AG10803 (cell line): ENCODE data around the gene GNE.
"Not testable (repeated sequence)": the region's sequence is repeated elsewhere in the genome, so short reads cannot be mapped to it uniquely, and the experiment has no call there.

Experiments
- DNase-seq: peaks from one replicate; pipeline ENCODE4 v3.0.0; 2010; ENCODE audit warnings: low read depth
- H3K4me3 ChIP-seq: 2 replicates; pipeline ENCODE4 v1.5.1; 2011; ENCODE audit warnings: mild to moderate bottlenecking, low read length, control low read depth
- TF ChIP-seq, protein P1 (sequence below): conservative IDR thresholded peaks from 2 replicates; pipeline ENCODE4 v1.5.1; 2011; ENCODE audit warnings: mild to moderate bottlenecking, low read length, control low read depth, inconsistent platforms

GNE gene, protein sequence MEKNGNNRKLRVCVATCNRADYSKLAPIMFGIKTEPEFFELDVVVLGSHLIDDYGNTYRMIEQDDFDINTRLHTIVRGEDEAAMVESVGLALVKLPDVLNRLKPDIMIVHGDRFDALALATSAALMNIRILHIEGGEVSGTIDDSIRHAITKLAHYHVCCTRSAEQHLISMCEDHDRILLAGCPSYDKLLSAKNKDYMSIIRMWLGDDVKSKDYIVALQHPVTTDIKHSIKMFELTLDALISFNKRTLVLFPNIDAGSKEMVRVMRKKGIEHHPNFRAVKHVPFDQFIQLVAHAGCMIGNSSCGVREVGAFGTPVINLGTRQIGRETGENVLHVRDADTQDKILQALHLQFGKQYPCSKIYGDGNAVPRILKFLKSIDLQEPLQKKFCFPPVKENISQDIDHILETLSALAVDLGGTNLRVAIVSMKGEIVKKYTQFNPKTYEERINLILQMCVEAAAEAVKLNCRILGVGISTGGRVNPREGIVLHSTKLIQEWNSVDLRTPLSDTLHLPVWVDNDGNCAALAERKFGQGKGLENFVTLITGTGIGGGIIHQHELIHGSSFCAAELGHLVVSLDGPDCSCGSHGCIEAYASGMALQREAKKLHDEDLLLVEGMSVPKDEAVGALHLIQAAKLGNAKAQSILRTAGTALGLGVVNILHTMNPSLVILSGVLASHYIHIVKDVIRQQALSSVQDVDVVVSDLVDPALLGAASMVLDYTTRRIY

GRCh38 chr9:36258208-36258995 is at the start of gene GNE:
Gene GNE (minus strand): TSS chr9:36258448. CDS start chr9:36249355, 9,093 bp downstream.
- DNase-seq = peak; percentile 96
- peak within 1 kb of the TSS; percentile 91 for H3K4me3 ChIP-seq
- TF ChIP-seq, protein P1, sequence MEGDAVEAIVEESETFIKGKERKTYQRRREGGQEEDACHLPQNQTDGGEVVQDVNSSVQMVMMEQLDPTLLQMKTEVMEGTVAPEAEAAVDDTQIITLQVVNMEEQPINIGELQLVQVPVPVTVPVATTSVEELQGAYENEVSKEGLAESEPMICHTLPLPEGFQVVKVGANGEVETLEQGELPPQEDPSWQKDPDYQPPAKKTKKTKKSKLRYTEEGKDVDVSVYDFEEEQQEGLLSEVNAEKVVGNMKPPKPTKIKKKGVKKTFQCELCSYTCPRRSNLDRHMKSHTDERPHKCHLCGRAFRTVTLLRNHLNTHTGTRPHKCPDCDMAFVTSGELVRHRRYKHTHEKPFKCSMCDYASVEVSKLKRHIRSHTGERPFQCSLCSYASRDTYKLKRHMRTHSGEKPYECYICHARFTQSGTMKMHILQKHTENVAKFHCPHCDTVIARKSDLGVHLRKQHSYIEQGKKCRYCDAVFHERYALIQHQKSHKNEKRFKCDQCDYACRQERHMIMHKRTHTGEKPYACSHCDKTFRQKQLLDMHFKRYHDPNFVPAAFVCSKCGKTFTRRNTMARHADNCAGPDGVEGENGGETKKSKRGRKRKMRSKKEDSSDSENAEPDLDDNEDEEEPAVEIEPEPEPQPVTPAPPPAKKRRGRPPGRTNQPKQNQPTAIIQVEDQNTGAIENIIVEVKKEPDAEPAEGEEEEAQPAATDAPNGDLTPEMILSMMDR = no peak

GRCh38 chr9:36306471-36307306 is 48.4 kb upstream of the GNE start:
- no peak for DNase-seq
- no peak overlapping the region for H3K4me3 ChIP-seq
- TF ChIP-seq, protein P1 = no peak

GRCh38 chr9:36304366-36304765 is 46.1 kb upstream of the GNE start:
- not testable (repeated sequence) for DNase-seq, H3K4me3 ChIP-seq

- no peak overlapping the region for H3K4me3 ChIP-seq
- TF ChIP-seq, protein P1 = no peak
- no peak for DNase-seq
Measured at GRCh38 chr9:36301227-36301626, 43.0 kb upstream of the GNE start.

- TF ChIP-seq, protein P1 = no peak
Measured at GRCh38 chr9:36298566-36298965, 40.3 kb upstream of the GNE start.

GRCh38 chr9:36297798-36298197 is 39.5 kb upstream of the GNE start:
- no peak for DNase-seq
- H3K4me3 ChIP-seq = no peak overlapping the region
- TF ChIP-seq, protein P1 = no peak

More at GRCh38 chr9:36298566-36298965, 40.3 kb upstream of the GNE start:
- no peak overlapping the region for H3K4me3 ChIP-seq
- peak; percentile 87 for DNase-seq

DNA sequence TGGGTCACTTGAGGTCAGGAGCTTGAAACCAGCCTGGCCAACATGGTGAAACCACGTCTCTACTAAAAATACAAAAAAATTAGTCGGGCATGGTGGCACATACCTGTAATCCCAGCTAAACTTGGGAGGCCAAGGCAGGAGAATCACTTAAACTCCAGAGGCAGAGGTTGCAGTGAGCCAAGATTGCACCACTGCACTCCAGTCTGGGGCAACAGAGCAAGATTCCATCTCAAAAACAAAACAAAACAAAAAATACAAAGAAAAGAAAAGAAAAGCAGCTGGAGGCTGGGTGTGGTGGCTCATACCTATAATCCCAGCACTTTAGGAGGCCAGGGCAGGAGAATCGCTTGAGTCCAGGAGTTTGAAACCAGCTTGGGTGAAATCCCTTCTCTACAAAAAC is 36.7 kb upstream of the GNE start:
- not testable (repeated sequence) for H3K4me3 ChIP-seq, DNase-seq
